ENCODE data around the gene GATAD2A.

The GATAD2A gene

DNA sequence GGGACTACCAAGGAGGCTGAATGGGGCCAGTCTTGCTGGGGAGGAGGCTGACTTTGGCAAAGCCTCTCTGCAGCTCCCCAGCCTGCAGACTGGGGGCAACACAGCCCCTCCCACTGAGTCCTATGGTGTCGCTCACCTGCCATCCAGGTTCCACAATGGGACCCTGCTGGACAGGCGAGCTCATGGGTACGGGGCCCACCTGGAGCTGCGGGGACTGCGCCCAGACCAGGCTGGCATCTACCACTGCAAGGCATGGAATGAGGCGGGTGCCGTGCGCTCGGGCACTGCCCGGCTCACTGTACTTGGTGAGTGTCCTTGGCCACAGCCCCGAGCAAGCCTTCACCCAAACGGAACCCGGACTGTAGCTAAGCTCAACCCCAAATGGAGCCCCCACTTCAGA lies 137.6 kb downstream of the GATAD2A start:
- no peak overlapping the region for H3K9ac ChIP-seq (ENCODE audit: low read length)

DNA sequence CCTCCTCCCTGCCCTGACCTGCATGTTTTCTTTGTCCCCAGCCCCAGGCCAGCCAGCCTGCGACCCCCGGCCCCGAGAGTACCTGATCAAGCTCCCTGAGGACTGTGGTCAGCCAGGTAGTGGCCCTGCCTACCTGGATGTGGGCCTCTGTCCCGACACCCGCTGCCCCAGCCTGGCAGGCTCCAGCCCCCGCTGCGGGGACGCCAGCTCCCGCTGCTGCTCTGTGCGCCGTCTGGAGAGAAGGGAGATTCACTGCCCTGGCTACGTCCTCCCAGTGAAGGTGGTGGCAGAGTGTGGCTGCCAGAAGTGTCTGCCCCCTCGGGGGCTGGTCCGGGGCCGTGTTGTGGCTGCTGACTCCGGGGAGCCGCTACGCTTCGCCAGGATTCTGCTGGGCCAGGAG lies 138.2 kb downstream of the GATAD2A start:
- Histone ChIP-seq H3K4me1 (ENCODE audit: low read length) (no peaks in the 10 kb centered on the region), H3K36me3 (replicated peaks; ENCODE audit: low read depth, low read length) (no peaks in the 10 kb centered on the region), H3K4me3 (ENCODE audit: low read length) (no peak overlapping the region), H2AFZ (ENCODE audit: low read depth, low read length) (no peak overlapping the region), H3K79me2 (ENCODE audit: low read length) (no peaks in the 10 kb centered on the region), H3K27me3 (ENCODE audit: low read depth, low read length) (no peaks in the 10 kb centered on the region), H3K27ac (ENCODE audit: low read length) (no peak overlapping the region), H3K9ac (ENCODE audit: low read length) (no peak overlapping the region), H3K4me2 (ENCODE audit: low read length) (no peak overlapping the region), H3K9me3 (ENCODE audit: insufficient read depth, low read length) (no peaks in the 10 kb centered on the region), H4K20me1 (ENCODE audit: insufficient read depth, low read length) (no peaks in the 10 kb centered on the region)
- no peak for TF ChIP-seq EZH2phosphoT487 (IDR thresholded peaks at IDR 0.05; ENCODE audit: low read depth)
- TF ChIP-seq CTCF (IDR thresholded peaks at IDR 0.05; ENCODE audit: low read depth, low read length), result no peak

More for the DNA sequence above, 137.6 kb downstream of the GATAD2A start:
- TF ChIP-seq CTCF (IDR thresholded peaks at IDR 0.05; ENCODE audit: low read depth, low read length) (no peak), EZH2phosphoT487 (IDR thresholded peaks at IDR 0.05; ENCODE audit: low read depth) (no peak)
- Histone ChIP-seq H3K36me3 (replicated peaks; ENCODE audit: low read depth, low read length) (no peaks in the 10 kb centered on the region), H4K20me1 (ENCODE audit: insufficient read depth, low read length) (no peaks in the 10 kb centered on the region), H3K27me3 (ENCODE audit: low read depth, low read length) (no peaks in the 10 kb centered on the region), H3K27ac (ENCODE audit: low read length) (no peak overlapping the region), H3K4me2 (ENCODE audit: low read length) (no peak overlapping the region), H3K79me2 (ENCODE audit: low read length) (no peaks in the 10 kb centered on the region), H3K4me1 (ENCODE audit: low read length) (no peaks in the 10 kb centered on the region), H3K4me3 (ENCODE audit: low read length) (no peak overlapping the region), H2AFZ (ENCODE audit: low read depth, low read length) (no peak overlapping the region), H3K9me3 (ENCODE audit: insufficient read depth, low read length) (no peaks in the 10 kb centered on the region)

- no peaks in the 10 kb centered on the region for H3K9me3 ChIP-seq (ENCODE audit: insufficient read depth, low read length)
- H4K20me1 ChIP-seq (ENCODE audit: insufficient read depth, low read length), result no peaks in the 10 kb centered on the region
- H3K4me2 ChIP-seq (ENCODE audit: low read length), result no peak overlapping the region
- no peaks in the 10 kb centered on the region for H3K4me1 ChIP-seq (ENCODE audit: low read length)
- H3K4me3 ChIP-seq (ENCODE audit: low read length), result no peak overlapping the region
- TF ChIP-seq CTCF (IDR thresholded peaks at IDR 0.05; ENCODE audit: low read depth, low read length) (no peak), EZH2phosphoT487 (IDR thresholded peaks at IDR 0.05; ENCODE audit: low read depth) (no peak)
- H3K27ac ChIP-seq (ENCODE audit: low read length), result no peak overlapping the region
- H3K36me3 ChIP-seq (replicated peaks; ENCODE audit: low read depth, low read length), result no peaks in the 10 kb centered on the region
- H3K27me3 ChIP-seq (ENCODE audit: low read depth, low read length), result no peaks in the 10 kb centered on the region
- no peak overlapping the region for H3K9ac ChIP-seq (ENCODE audit: low read length)
- no peaks in the 10 kb centered on the region for H3K79me2 ChIP-seq (ENCODE audit: low read length)
- H2AFZ ChIP-seq (ENCODE audit: low read depth, low read length), result no peak overlapping the region
Measured at GRCh38 chr19:19544257-19544953, 138.9 kb downstream of the GATAD2A start.

DNA sequence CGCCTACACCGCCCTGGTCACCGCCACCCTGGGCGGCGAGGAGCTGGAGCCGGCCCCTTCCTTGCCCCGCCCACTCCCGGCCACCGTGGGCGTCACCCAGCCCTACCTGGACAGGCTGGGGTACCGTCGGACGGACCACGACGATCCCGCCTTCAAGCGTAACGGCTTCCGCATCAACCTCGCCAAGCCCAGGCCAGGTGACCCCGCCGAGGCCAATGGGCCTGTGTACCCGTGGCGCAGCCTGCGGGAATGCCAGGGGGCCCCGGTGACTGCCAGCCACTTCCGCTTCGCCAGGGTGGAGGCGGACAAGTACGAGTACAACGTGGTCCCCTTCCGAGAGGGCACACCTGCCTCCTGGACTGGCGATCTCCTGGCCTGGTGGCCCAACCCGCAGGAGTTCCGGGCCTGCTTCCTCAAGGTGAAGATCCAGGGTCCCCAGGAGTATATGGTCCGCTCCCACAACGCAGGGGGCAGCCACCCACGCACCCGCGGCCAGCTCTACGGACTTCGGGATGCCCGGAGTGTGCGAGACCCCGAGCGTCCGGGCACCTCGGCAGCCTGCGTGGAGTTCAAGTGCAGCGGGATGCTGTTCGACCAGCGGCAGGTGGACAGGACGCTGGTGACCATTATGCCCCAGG lies 139.6 kb downstream of the GATAD2A start:
- Histone ChIP-seq H3K4me1 (ENCODE audit: low read length) (no peaks in the 10 kb centered on the region), H3K27me3 (ENCODE audit: low read depth, low read length) (no peaks in the 10 kb centered on the region), H3K9ac (ENCODE audit: low read length) (no peak overlapping the region), H3K4me3 (ENCODE audit: low read length) (no peak overlapping the region), H3K9me3 (ENCODE audit: insufficient read depth, low read length) (no peaks in the 10 kb centered on the region), H2AFZ (ENCODE audit: low read depth, low read length) (no peak overlapping the region), H3K27ac (ENCODE audit: low read length) (no peak overlapping the region), H3K79me2 (ENCODE audit: low read length) (no peaks in the 10 kb centered on the region), H3K36me3 (replicated peaks; ENCODE audit: low read depth, low read length) (no peaks in the 10 kb centered on the region), H4K20me1 (ENCODE audit: insufficient read depth, low read length) (no peaks in the 10 kb centered on the region), H3K4me2 (ENCODE audit: low read length) (no peak overlapping the region)
- TF ChIP-seq EZH2phosphoT487 (IDR thresholded peaks at IDR 0.05; ENCODE audit: low read depth), result no peak
- TF ChIP-seq CTCF (IDR thresholded peaks at IDR 0.05; ENCODE audit: low read depth, low read length), result no peak
